Inflammatory macrophage treated with lipopolysaccharide for 4 hours (primary cell): ENCODE results near the gene NFASC.
A peak's percentile ranks its signal among the peaks of the same experiment; 100 is the strongest.

Experiments
- DNase-seq: peaks from one replicate; pipeline ENCODE4 v3.0.0-alpha.2; 2020

Gene NFASC

GRCh38 chr1:205046870-205047269 is 176.2 kb downstream of the NFASC start:
- DNase-seq = no peak

DNA sequence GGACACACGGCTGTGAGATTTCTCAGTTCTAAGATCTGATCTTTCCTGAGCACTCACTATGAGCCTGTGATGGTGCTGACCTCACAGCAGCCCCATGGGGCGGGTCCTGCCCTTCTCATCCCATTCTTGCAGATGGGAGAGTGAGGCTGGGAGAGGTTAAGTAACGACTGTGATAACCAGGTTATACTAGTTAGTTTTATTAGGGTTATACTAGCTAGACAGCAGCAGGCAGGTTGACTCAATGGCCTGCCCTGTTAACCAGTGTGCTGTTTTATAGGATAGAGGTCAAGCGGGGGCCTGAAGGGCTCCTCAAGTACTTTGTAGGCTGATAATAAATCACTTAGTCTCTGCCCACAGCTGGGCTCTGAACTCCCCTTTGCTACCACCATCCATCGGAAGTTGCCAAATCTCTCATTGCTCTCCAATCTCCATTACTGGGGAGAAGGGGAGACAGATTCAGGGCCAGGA is 177.1 kb downstream of the NFASC start:
- no peak for DNase-seq

GRCh38 chr1:205048382-205048781 is 177.7 kb downstream of the NFASC start:
- DNase-seq = no peak

- no peak for DNase-seq
Observed at GRCh38 chr1:205049479-205049878, 178.8 kb downstream of the NFASC start.

GRCh38 chr1:205052690-205053089 is 182.0 kb downstream of the NFASC start:
- DNase-seq = no peak

DNA sequence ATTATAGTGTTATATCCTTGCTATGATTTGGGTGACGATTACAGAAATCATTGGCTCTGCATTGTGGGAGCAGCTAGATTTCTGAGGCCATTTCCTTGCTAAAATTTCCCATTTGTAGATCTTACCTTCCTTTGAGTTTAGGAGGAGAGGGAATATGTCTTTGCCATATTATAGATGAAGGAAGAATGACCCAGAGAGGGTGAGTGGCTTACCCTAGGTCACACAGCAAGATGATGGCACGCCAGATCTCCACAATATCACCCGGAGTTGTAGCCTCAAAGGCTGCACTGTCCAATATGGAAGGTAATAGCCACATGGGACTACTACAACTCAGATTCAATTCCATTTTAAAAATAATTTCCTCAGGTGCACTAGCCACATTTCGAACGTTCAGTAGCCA is 182.6 kb downstream of the NFASC start:
- no peak for DNase-seq

GRCh38 chr1:205054013-205054412 is 183.4 kb downstream of the NFASC start:
- no peak for DNase-seq

GRCh38 chr1:205056188-205056611 is 185.5 kb downstream of the NFASC start:
- no peak for DNase-seq

DNA sequence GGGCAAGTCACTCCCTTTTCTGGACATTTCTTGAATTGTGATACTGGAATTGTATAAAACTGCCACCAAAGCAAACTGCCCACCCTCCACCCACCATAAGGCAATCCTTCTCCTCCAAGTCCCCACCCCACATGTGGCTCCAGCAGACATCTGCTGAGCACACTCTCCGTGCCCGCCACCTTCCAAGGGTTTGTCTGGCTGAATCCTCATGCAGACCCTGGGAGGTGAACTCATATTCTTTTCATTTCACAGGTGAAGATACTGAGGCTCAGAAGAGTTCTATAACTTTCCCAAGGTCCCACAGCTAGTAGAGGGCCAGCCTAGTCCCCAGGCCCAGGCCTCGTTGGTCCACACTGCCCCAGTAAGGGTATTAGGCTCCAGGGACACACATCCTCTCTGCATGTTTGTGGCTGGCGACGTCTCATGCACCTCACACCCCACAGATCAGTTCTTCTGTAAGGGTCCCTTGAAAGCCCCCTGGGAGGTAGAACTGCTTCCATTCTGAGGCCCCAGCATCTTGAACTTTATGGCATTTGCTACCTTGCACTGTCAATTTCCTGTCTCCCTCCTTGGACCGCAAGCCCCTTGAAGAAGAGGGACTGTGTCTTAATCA is 186.4 kb downstream of the NFASC start:
- no peak for DNase-seq

DNA sequence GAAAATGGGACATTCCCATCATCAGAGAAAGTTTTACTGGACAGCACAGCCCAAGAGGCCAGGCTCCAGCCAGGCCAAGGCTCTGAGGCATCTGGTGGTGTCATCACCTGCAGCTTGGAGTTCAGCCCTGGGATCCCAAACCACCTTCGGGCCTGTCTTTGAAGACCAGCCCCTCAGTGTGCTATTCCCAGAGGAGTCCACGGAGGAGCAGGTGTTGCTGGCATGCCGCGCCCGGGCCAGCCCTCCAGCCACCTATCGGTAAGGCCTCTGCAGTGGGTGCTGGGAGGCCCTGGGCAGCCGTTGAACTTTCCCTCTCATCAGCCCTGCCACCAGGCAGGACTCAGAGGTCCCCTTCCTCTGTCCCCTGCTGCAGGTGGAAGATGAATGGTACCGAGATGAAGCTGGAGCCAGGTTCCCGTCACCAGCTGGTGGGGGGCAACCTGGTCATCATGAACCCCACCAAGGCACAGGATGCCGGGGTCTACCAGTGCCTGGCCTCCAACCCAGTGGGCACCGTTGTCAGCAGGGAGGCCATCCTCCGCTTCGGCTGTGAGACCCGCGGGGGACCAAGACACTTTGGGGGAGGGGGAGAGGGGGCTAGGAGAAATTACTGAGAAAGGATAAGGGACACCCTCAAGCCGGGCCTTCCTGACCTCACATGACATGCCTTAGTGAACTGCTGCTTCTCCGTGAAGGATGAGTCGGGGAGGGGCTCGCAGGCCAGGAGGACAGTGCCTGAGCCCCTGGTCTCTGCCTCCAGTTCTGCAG is 187.3 kb downstream of the NFASC start:
- no peak for DNase-seq

GRCh38 chr1:205058853-205059252 is 188.2 kb downstream of the NFASC start:
- DNase-seq = no peak

DNA sequence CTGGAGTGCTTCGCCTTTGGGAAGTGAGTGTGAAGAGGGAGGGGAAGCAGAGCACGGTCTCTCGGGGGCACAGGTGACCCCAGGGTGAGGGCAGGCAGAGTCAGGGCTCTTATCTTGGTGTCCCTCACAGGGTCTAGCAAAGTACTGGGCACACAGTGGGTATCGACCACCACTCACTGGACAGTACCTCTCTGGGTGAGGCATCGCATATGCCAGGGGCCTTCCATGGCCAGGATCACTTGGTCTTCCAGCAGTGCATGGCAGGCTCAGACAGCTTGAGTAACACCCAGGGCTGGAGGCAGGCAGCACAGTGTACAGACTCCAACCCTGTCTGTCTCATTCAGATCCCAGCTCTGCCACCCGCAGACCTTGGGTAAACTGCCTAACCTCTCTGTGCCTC is 189.0 kb downstream of the NFASC start:
- DNase-seq = no peak

DNA sequence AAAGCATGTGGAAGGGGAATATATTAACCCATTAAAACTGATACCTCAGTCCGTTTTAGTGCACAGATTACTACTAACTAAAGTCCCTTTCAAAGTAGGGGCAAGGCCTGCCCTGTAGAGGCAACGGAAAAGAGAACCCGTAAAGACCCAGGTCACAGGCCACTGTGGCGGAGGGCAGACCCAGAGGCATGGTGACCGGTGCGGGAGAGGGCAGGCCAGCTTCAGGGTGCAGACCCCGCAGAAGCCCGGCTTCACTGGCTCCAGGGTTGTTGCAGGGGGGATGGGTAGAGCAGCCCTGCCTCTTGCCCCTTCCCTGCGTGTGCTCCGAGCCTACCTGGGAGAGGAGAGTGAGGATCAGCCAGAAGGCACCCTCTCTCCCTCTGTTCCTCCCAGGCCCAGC is 190.1 kb downstream of the NFASC start:
- DNase-seq = no peak

DNA sequence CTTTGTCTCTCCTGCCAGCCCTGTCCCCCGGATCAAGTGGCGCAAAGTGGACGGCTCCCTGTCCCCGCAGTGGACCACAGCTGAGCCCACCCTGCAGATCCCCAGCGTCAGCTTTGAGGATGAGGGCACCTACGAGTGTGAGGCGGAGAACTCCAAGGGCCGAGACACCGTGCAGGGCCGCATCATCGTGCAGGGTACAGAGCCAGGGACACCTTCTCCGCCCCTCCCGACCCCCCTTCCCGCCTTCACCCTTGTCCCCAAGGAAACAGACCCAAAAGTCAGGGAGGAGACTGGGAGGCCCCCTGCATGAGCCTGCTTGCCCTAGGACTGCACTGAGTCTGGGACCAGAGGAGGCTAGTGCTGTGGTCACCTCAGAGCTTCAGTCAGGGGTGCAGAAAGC is 190.6 kb downstream of the NFASC start:
- no peak for DNase-seq

DNA sequence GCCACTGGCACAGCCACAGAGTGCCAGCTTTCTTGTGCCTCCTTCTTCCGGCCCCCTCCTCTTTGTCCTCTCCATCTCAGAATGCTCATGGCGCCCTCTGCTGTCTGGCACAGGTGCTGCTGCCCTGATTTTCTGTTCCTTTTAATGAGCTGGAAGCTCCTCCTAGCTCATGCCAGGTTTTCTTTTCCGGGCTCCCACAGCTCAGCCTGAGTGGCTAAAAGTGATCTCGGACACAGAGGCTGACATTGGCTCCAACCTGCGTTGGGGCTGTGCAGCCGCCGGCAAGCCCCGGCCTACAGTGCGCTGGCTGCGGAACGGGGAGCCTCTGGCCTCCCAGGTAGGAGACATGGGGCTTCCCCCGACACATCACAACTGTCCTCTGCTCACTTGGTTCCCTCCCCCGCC is 191.0 kb downstream of the NFASC start:
- peak; percentile 52 for DNase-seq

GRCh38 chr1:205062319-205062718 is 191.7 kb downstream of the NFASC start:
- DNase-seq = no peak

DNA sequence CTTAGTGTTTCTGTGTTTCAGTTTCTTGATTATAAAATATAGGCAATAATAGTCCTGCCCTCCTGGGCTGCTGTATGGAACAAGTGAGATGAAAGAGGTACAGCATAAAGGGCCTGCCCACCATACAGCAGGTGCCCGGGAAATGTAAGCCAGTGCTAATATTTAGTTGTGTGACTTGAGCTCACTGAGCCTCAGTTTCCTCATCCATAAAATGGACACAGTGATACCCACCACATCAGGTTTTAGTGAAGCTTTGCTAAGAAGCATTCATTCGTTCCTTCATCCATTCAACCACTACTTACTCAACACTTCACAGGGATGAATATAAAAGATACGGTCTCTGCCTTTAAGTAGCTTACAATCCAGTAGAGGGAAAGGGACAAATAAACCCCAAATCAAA is 192.2 kb downstream of the NFASC start:
- no peak for DNase-seq

GRCh38 chr1:205064301-205064700 is 193.6 kb downstream of the NFASC start:
- no peak for DNase-seq

DNA sequence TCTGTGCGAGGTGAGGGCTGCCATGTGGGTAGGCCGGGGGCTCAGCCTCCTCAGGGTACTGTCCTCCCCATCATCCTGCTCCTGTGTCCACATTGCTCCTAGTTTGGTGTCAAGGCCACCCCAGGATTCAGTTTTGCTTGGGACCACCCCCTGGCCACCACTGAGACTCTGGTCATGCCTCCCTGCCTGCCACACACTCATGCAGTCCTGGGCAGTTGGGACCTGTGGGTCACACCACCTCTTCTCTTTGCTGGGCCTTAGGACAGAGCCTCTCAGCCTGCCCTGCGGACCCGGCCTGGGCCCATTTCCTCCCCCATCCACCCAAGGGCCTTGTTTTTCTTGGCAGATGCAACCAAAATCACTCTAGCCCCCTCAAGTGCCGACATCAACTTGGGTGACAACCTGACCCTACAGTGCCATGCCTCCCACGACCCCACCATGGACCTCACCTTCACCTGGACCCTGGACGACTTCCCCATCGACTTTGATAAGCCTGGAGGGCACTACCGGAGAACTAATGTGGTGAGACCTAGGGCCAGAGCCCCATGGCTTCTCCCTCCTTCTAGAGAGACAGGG is 194.2 kb downstream of the NFASC start:
- DNase-seq = no peak

DNA sequence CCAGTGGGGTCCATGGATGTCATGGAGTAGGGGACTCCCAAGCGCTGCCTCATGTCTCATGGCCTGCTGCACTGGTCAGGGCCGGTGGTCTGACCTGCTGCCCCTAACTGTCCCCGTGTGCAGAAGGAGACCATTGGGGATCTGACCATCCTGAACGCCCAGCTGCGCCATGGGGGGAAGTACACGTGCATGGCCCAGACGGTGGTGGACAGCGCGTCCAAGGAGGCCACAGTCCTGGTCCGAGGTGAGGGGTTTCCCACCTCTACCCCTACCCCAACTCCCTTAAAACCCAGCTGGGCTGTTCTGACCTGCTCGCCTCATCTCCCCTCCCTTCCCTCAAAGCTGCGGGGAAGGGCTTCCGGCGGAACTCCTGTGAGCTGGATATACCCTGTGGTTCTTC is 195.0 kb downstream of the NFASC start:
- no peak for DNase-seq

- no peak for DNase-seq
Observed at GRCh38 chr1:205066141-205066818, 195.6 kb downstream of the NFASC start.

DNA sequence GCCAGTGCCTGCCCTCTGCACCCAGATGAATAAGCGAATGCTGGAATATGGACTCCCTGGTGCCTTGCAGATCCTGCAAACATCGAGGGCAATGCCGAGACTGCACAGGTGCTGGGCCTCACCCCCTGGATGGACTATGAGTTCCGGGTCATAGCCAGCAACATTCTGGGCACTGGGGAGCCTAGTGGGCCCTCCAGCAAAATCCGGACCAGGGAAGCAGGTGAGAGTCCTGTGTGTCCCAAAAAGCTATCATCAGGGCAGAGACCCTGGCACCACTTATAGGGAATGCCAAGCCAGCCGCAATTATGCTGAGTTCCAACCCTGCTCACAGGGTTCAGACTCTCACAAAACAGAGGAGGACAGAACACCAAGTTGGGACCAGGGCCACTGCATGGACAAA is 196.4 kb downstream of the NFASC start:
- DNase-seq = no peak

DNA sequence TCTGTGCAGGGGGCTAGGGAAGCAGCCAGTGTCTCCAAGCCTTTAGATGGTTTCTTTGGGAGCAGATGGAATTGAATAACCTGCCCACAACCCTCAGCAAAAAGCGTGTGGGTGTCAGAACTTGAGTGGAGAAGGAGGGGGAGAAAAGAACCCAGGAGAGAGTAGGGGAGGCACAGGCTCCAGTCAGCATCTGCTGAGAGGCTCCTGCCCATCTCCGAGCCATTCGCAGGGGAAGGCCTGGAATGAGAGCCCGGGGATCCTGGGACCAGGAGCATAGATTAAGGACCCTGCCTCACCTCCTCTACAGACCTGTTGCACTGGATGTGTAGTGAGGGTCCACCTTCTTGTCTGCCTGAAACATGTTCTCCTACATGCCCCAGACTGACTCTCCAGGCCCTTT is 197.3 kb downstream of the NFASC start:
- no peak for DNase-seq
